Mesendoderm (in vitro differentiated cells): ENCODE data around the gene ATRN. TPM values are rescaled to one million over a fixed set of nuclear protein-coding genes. Genes with fewer than 3 reads are reported as not detected.
A peak's percentile ranks its signal among the peaks of the same experiment; 100 is the strongest.
"Not testable (repeated sequence)": the region's sequence is repeated elsewhere in the genome, so short reads cannot be mapped to it uniquely, and the experiment has no call there.

ENCODE experiments used
- DNase-seq: peaks from one replicate; pipeline ENCODE4 v3.0.0; 2013
- H2AK5ac ChIP-seq: 2 replicates; pipeline ENCODE4 v1.6.1; 2013; ENCODE audit warnings: low read length, inconsistent platforms
- H2BK120ac ChIP-seq: 2 replicates; pipeline ENCODE4 v1.6.1; 2013; ENCODE audit warnings: low read depth, mild to moderate bottlenecking, low read length, moderate library complexity, mixed read lengths
- H2BK15ac ChIP-seq: replicated peaks from 2 replicates; pipeline ENCODE4 v1.6.1; 2013; ENCODE audit warnings: low read depth, mild to moderate bottlenecking, moderate library complexity
- H2BK5ac ChIP-seq: 2 replicates; pipeline ENCODE4 v1.6.1; 2013; ENCODE audit warnings: low read length, inconsistent platforms
- H3K18ac ChIP-seq: 2 replicates; pipeline ENCODE4 v1.6.1; 2013; ENCODE audit warnings: mild to moderate bottlenecking, low read length, mixed read lengths
- H3K23ac ChIP-seq: one replicate; pipeline ENCODE4 v1.6.1; 2013; ENCODE audit warnings: low read length
- H3K27ac ChIP-seq: 2 replicates; pipeline ENCODE4 v1.5.1; 2013; ENCODE audit warnings: low read depth, mild to moderate bottlenecking, inconsistent platforms, low read length, moderate library complexity
- H3K27me3 ChIP-seq: 2 replicates; pipeline ENCODE4 v1.6.1; 2013; ENCODE audit warnings: low read length, control low read depth, mild to moderate bottlenecking, inconsistent platforms; ENCODE audit not compliant: insufficient read depth, poor library complexity
- H3K36me3 ChIP-seq: 2 replicates; pipeline ENCODE4 v1.6.1; 2013; ENCODE audit warnings: low read length, inconsistent platforms; ENCODE audit not compliant: control insufficient read depth, insufficient read depth
- H3K4ac ChIP-seq: one replicate; pipeline ENCODE4 v1.6.1; 2013; ENCODE audit warnings: low read depth, mild to moderate bottlenecking, low read length, moderate library complexity
- H3K4me1 ChIP-seq: 2 replicates; pipeline ENCODE4 v1.6.1; 2013; ENCODE audit warnings: low read depth, low read length, inconsistent platforms; ENCODE audit not compliant: control insufficient read depth
- H3K4me2 ChIP-seq: 2 replicates; pipeline ENCODE4 v1.6.1; 2013; ENCODE audit warnings: low read length
- H3K4me3 ChIP-seq: 2 replicates; pipeline ENCODE4 v1.5.1; 2013; ENCODE audit warnings: mild to moderate bottlenecking, low read length
- H3K56ac ChIP-seq: one replicate; pipeline ENCODE4 v1.6.1; 2013; ENCODE audit warnings: low read length
- H3K79me1 ChIP-seq: 2 replicates; pipeline ENCODE4 v1.6.1; 2013; ENCODE audit warnings: low read length, inconsistent platforms
- H3K79me2 ChIP-seq: 2 replicates; pipeline ENCODE4 v1.6.1; 2013; ENCODE audit warnings: mild to moderate bottlenecking, low read length; ENCODE audit not compliant: control insufficient read depth, insufficient read depth
- H3K9ac ChIP-seq: 2 replicates; pipeline ENCODE4 v1.6.1; 2013; ENCODE audit warnings: low read length, inconsistent platforms
- H4K5ac ChIP-seq: one replicate; pipeline ENCODE4 v1.6.1; 2013; ENCODE audit warnings: low read length
- H4K8ac ChIP-seq: one replicate; pipeline ENCODE4 v1.6.1; 2013; ENCODE audit warnings: low read depth, mild to moderate bottlenecking, control low read depth, low read length, moderate library complexity
- WGBS: extraction: QIAGEN DNeasy Blood & Tissue Kit; methylation state at CpG from one replicate; pipeline ENCODE4 v1.1.7; 2013; ENCODE audit warnings: low lambda C conversion rate, missing lambda C conversion rate; ENCODE audit not compliant: insufficient coverage; ENCODE audit errors: extremely low coverage; 5-methylcytosine and 5-hydroxymethylcytosine counted together
- polyA plus RNA-seq, 2 experiments: library from polyadenylated mRNA; stranded (reverse); fragments of 200-250 nt; gene quantifications; one replicate each; pipeline ENCODE4 v1.2.3, GENCODE V29; 2013

Gene ATRN
- polyA plus RNA-seq (2013, experiment 1 of 2): 5.8 TPM
- polyA plus RNA-seq (2013, experiment 2 of 2): 5.7 TPM

GRCh38 chr20:3470627-3471396, at the start of gene ATRN:
TSS of gene ATRN (plus strand) at chr20:3471018. CDS start at chr20:3471108, 90 bp downstream.
- Histone ChIP-seq H4K5ac (no peak within 1 kb of the TSS), H3K9ac (peak within 1 kb of the TSS; percentile 83)

GRCh38 chr20:3421985-3422384, 48.8 kb upstream of the ATRN start:
- Histone ChIP-seq H3K18ac (no peak overlapping the region), H3K36me3 (no peaks in the 10 kb centered on the region), H3K79me2 (no peaks in the 10 kb centered on the region), H3K23ac (no peak overlapping the region), H3K27me3 (no peaks in the 10 kb centered on the region), H3K9ac (no peak overlapping the region), H3K4me2 (no peak overlapping the region), H4K8ac (no peak overlapping the region), H2AK5ac (no peak overlapping the region), H3K56ac (no peak overlapping the region), H2BK15ac (no peak overlapping the region), H3K27ac (no peak overlapping the region), H3K79me1 (no peaks in the 10 kb centered on the region), H3K4me3 (no peak overlapping the region), H2BK120ac (no peak overlapping the region), H2BK5ac (no peak overlapping the region), H3K4ac (no peak overlapping the region), H4K5ac (no peak overlapping the region), H3K4me1 (no peaks in the 10 kb centered on the region)
- DNase-seq: no peak
- no CpG with 5 or more reads among the region's 6 CpGs for WGBS

More at GRCh38 chr20:3470627-3471396, at the start of gene ATRN:
- Histone ChIP-seq H3K79me2 (no peaks in the 10 kb centered on the region), H3K4me3 (peak within 1 kb of the TSS; percentile 73), H3K4me1 (peaks cover 7% of the 10 kb centered on the region), H3K18ac (peak within 1 kb of the TSS; percentile 88), H2BK15ac (no peak within 1 kb of the TSS), H3K27ac (peak within 1 kb of the TSS; percentile 27), H2BK120ac (no peak within 1 kb of the TSS), H3K4ac (no peak within 1 kb of the TSS), H3K36me3 (no peaks in the 10 kb centered on the region), H2AK5ac (no peak within 1 kb of the TSS), H3K56ac (peak within 1 kb of the TSS; percentile 94), H3K4me2 (peak within 1 kb of the TSS; percentile 74), H3K27me3 (peaks cover 3% of the 10 kb centered on the region), H2BK5ac (no peak within 1 kb of the TSS), H3K23ac (peak within 1 kb of the TSS; percentile 24), H3K79me1 (peaks cover 10% of the 10 kb centered on the region), H4K8ac (no peak within 1 kb of the TSS)
- DNase-seq: peak; percentile 84
- WGBS: no CpG with 5 or more reads among the region's 95 CpGs

GRCh38 chr20:3423126-3423525, 47.7 kb upstream of the ATRN start:
- no peak overlapping the region for H3K4me2 ChIP-seq
- no peak overlapping the region for H2BK5ac ChIP-seq
- no CpG with 5 or more reads among the region's 5 CpGs for WGBS
- H3K9ac ChIP-seq: no peak overlapping the region
- no peak overlapping the region for H2BK120ac ChIP-seq
- no peak overlapping the region for H2AK5ac ChIP-seq
- no peak overlapping the region for H3K4ac ChIP-seq
- no peaks in the 10 kb centered on the region for H3K79me2 ChIP-seq
- peak; percentile 13 for DNase-seq
- no peaks in the 10 kb centered on the region for H3K79me1 ChIP-seq
- H4K5ac ChIP-seq: no peak overlapping the region
- no peaks in the 10 kb centered on the region for H3K4me1 ChIP-seq
- H3K27ac ChIP-seq: no peak overlapping the region
- H3K56ac ChIP-seq: no peak overlapping the region
- no peak overlapping the region for H4K8ac ChIP-seq
- no peak overlapping the region for H3K4me3 ChIP-seq
- no peak overlapping the region for H3K18ac ChIP-seq
- H2BK15ac ChIP-seq: no peak overlapping the region
- no peak overlapping the region for H3K23ac ChIP-seq
- H3K36me3 ChIP-seq: no peaks in the 10 kb centered on the region
- no peaks in the 10 kb centered on the region for H3K27me3 ChIP-seq

GRCh38 chr20:3426766-3427165, 44.1 kb upstream of the ATRN start:
- H2BK120ac ChIP-seq, H3K23ac ChIP-seq, H2BK5ac ChIP-seq, H2AK5ac ChIP-seq, H3K4me1 ChIP-seq, H2BK15ac ChIP-seq, H3K4me3 ChIP-seq, H3K4me2 ChIP-seq, H3K36me3 ChIP-seq, H4K5ac ChIP-seq, H3K18ac ChIP-seq, H3K79me1 ChIP-seq, H3K79me2 ChIP-seq, H3K27ac ChIP-seq, H3K27me3 ChIP-seq, H3K4ac ChIP-seq, H3K56ac ChIP-seq, DNase-seq, H4K8ac ChIP-seq, H3K9ac ChIP-seq: not testable (repeated sequence)
- no CpG with 5 or more reads among the region's 4 CpGs for WGBS

GRCh38 chr20:3430376-3431069, 40.3 kb upstream of the ATRN start:
- no peak overlapping the region for H2BK15ac ChIP-seq
- H3K27ac ChIP-seq: no peak overlapping the region
- H3K4me3 ChIP-seq: no peak overlapping the region
- no peak overlapping the region for H2BK5ac ChIP-seq
- H3K4me1 ChIP-seq: no peaks in the 10 kb centered on the region
- no peak overlapping the region for H3K9ac ChIP-seq
- H2BK120ac ChIP-seq: no peak overlapping the region
- H4K8ac ChIP-seq: no peak overlapping the region
- H4K5ac ChIP-seq: no peak overlapping the region
- no peaks in the 10 kb centered on the region for H3K27me3 ChIP-seq
- H3K56ac ChIP-seq: no peak overlapping the region
- no CpG with 5 or more reads among the region's 14 CpGs for WGBS
- no peaks in the 10 kb centered on the region for H3K79me2 ChIP-seq
- H3K4ac ChIP-seq: no peak overlapping the region
- H3K23ac ChIP-seq: no peak overlapping the region
- no peak overlapping the region for H3K4me2 ChIP-seq
- no peak overlapping the region for H2AK5ac ChIP-seq
- no peaks in the 10 kb centered on the region for H3K36me3 ChIP-seq
- DNase-seq: no peak
- H3K18ac ChIP-seq: no peak overlapping the region
- no peaks in the 10 kb centered on the region for H3K79me1 ChIP-seq
